HEK293 (cell line): Measurements from ENCODE around the gene H3-3A.

Source experiments
- CTCF ChIP-seq: fragments of 450-650 bp; formaldehyde crosslinking; IDR thresholded peaks from 2 replicates; pipeline ENCODE4 v1.5.1; 2016; ENCODE audit warnings: missing biosample characterization, missing genetic modification characterization
- EGR2 ChIP-seq: fragments of 450-650 bp; formaldehyde crosslinking; IDR thresholded peaks from 2 replicates; pipeline ENCODE4 v1.5.1; 2016; ENCODE audit warnings: low read depth, missing biosample characterization, missing genetic modification characterization
- MYNN ChIP-seq: fragments of 450-650 bp; formaldehyde crosslinking; IDR thresholded peaks from 2 replicates; pipeline ENCODE4 v1.5.1; 2016; ENCODE audit warnings: missing biosample characterization, missing genetic modification characterization, borderline replicate concordance
- YY1 ChIP-seq: fragments of 450-650 bp; formaldehyde crosslinking; IDR thresholded peaks from 2 replicates; pipeline ENCODE4 v1.5.1; 2018; ENCODE audit warnings: missing biosample characterization, missing genetic modification characterization
- ZNF777 ChIP-seq: fragments of 450-650 bp; formaldehyde crosslinking; IDR thresholded peaks from 2 replicates; pipeline ENCODE4 v1.5.1; 2017; ENCODE audit warnings: missing biosample characterization, missing genetic modification characterization, borderline replicate concordance

DNA sequence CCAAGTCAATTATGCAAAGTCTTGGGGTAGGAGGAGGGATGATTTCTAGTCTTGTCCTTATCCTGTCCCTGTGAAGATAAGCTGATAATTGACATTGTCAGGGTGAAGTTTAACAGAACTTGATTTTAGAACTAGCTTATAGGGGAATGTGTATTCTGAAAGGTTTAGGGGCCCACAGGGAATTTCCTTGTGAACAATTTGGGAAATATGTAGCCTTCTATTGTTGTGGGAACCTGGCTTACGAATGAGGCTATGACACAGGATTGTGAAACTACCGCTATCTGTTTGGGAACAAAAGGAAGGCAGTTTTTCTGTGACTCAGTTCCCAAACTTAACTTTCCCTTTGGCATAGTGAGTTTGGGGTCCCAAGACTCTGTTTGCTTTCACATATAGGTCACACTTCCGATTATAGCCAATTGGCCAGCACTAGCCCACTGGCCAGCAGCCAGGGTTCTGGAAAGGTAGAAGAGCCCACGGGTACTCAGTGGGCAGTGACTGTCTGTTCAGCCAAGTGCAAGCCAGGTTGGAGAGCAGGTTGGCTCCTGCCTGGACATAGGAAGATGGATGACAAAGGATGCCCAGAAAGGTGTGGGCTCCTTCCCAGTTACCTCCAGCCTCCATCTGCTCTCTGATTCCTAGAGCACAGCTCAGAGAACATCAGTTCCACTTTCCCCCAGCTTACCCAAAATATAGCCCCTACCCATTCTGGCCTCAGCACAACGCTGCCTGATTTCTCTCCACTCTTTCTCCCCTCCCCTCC, 35.5 kb downstream of the H3-3A start:
- TF ChIP-seq MYNN (tag by site-specific recombination) (no peak), EGR2 (no peak), ZNF777 (tag by site-specific recombination) (no peak), YY1 (no peak), CTCF (no peak)
